Kidney (tissue), 14 donors: ENCODE results near the gene A1BG. TPM values are rescaled to one million over a fixed set of nuclear protein-coding genes. Genes with fewer than 3 reads are reported as not detected.
"Not testable (repeated sequence)": the region's sequence is repeated elsewhere in the genome, so short reads cannot be mapped to it uniquely, and the experiment has no call there.

Experiments used
- DNase-seq, 5 donors: peaks; one replicate each; pipeline ENCODE4 v3.0.0-alpha.2; 2013 to 2020
- FAIRE-seq: peaks from 2 replicates; lab custom pipeline; 2012; peaks lifted over from hg19 to GRCh38; lab: Jason Lieb, UNC
- H3K27ac ChIP-seq, 2 donors: one replicate each; pipeline ENCODE4 v1.7.0; 2013; ENCODE audit warnings: low read depth in 2 of 2, low read length in 2 of 2, inconsistent platforms in 1 of 2
- H3K27me3 ChIP-seq: one replicate; pipeline ENCODE4 v1.7.1; 2013; ENCODE audit warnings: low read length, inconsistent platforms; ENCODE audit not compliant: control insufficient read depth, insufficient read depth
- H3K36me3 ChIP-seq, 3 donors: one replicate each; pipeline versions ENCODE4 v1.7.0 to v1.7.1; 2013; ENCODE audit warnings: low read length in 3 of 3, control low read depth in 1 of 3, inconsistent platforms in 1 of 3; ENCODE audit not compliant: insufficient read depth in 3 of 3, control insufficient read depth in 2 of 3
- H3K4me1 ChIP-seq, 3 donors: one replicate each; pipeline versions ENCODE4 v1.7.0 to v1.7.1; 2013; ENCODE audit warnings: low read length in 3 of 3, inconsistent platforms in 1 of 3, low read depth in 1 of 3; ENCODE audit not compliant: control insufficient read depth in 2 of 3, insufficient read depth in 2 of 3
- H3K4me3 ChIP-seq, 3 donors: one replicate each; pipeline versions ENCODE4 v1.7.0 to v1.8.1; 2013; ENCODE audit warnings: low read length in 3 of 3, control low read depth in 1 of 3, inconsistent platforms in 1 of 3
- H3K9ac ChIP-seq, 3 donors: one replicate each; pipeline versions ENCODE4 v1.7.0 to v1.7.1; 2013; ENCODE audit warnings: low read length in 3 of 3, control low read depth in 1 of 3, inconsistent platforms in 1 of 3
- H3K9me3 ChIP-seq, 3 donors: one replicate each; pipeline versions ENCODE4 v1.7.0 to v1.7.1; 2013; ENCODE audit warnings: low read length in 3 of 3, control low read depth in 1 of 3, inconsistent platforms in 1 of 3; ENCODE audit not compliant: control insufficient read depth in 2 of 3, insufficient read depth in 1 of 3
- CTCF ChIP-seq: IDR thresholded peaks from 3 replicates; pipeline ENCODE4 v1.5.1; 2012; ENCODE audit warnings: mild to moderate bottlenecking, moderate library complexity, borderline replicate concordance; ENCODE audit not compliant: insufficient read depth; ENCODE audit errors: extremely low read depth
- intact Hi-C: fragments of 100-400 bp; cut with DNase I; formaldehyde crosslinking; loops from one replicate; pipeline ENCODE4 v1.11.1; 2022
- polyA plus RNA-seq: library from polyadenylated mRNA; stranded (reverse); fragments of 350-450 nt; fragmentation: Illumina TruSeq; extraction: RNeasy Lipid Tissue Mini Kit (QIAGEN cat#74804); gene quantifications from one replicate; pipeline ENCODE4 v1.2.3, GENCODE V29; 2014; ENCODE audit warnings: low read depth, low replicate concordance; ENCODE audit not compliant: insufficient read depth
- total RNA-seq: library from RNA; stranded (reverse); fragmentation: NEBNext Ultra II Directional; extraction: Animal tissue kit (Norgen Biotek cat#: 25700); gene quantifications from one replicate; pipeline ENCODE4 v1.2.1, GENCODE V29; 2021
- donor health status: control.
- donor health status: control.
- donor health status: control.
- donor health status: control.
- donor health status: control.
- donor health status: DM: yes; HTN: yes; CAD: no.
- donor health status: Normal renal cell carcinoma (clear cell type).

The A1BG gene
- total and polyA plus RNA-seq, 2 donors from 2014 or later, result 10.9 to 19.0 TPM

GRCh38 chr19:58311345-58311865 lies 41.9 kb downstream of the A1BG start:
- no peak for DNase-seq

DNA sequence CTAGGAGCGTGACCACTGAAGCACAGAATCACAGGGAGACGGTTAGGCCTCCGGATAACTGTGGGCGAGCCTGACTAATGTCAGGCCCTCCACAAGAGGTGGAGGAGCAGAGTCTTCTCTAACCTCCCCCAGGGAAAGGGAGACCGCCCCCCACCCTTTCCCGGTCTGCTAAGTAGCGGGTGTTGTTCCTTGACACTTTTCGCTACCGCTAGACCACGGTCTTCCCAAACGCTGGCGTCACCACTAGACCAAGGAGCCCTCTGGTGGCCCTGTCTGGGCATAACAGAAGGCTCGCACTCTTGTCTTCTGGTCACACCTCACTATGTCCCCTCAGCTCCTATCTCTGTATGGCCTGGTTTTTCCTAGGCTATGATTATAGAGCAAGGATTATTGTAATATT lies 42.6 kb downstream of the A1BG start:
- intact Hi-C loops, H3K4me3 ChIP-seq, H3K9me3 ChIP-seq, H3K9ac ChIP-seq, H3K27me3 ChIP-seq, H3K27ac ChIP-seq, H3K4me1 ChIP-seq, FAIRE-seq: not testable (repeated sequence)
- peaks cover 15 to 32% (median 27%) of the 10 kb centered on the region in 3 donors for H3K36me3 ChIP-seq
- peak in 4 of 5 donors; percentile 18 to 52 (median 34) for DNase-seq
- TF ChIP-seq CTCF, result peak; percentile 27

More at GRCh38 chr19:58311345-58311865, 41.9 kb downstream of the A1BG start:
- no peak for FAIRE-seq
- Histone ChIP-seq H3K4me1 (peaks cover 0 to under 1% (median 0%) of the 10 kb centered on the region in 3 donors), H3K9ac (no peak overlapping the region), H3K9me3 (no peaks in the 10 kb centered on the region), H3K27ac (no peak overlapping the region), H3K36me3 (peaks cover 15 to 32% (median 27%) of the 10 kb centered on the region in 3 donors), H3K4me3 (no peak overlapping the region), H3K27me3 (no peaks in the 10 kb centered on the region)
- intact Hi-C loops, result no loop called here
- no peak for TF ChIP-seq CTCF

GRCh38 chr19:58307736-58308135 lies 45.6 kb downstream of the A1BG start:
- no peak for DNase-seq
- Histone ChIP-seq H3K4me1 (peaks cover 0 to 10% (median 0%) of the 10 kb centered on the region in 3 donors), H3K4me3 (no peak overlapping the region), H3K9me3 (no peaks in the 10 kb centered on the region), H3K27ac (no peak overlapping the region), H3K27me3 (no peaks in the 10 kb centered on the region), H3K9ac (no peak overlapping the region), H3K36me3 (peaks cover 5 to 17% (median 10%) of the 10 kb centered on the region in 3 donors)
- intact Hi-C loops, result no loop called here
- no peak for TF ChIP-seq CTCF
- no peak for FAIRE-seq
